Astrocyte of the cerebellum (primary cell): Measurements from ENCODE around the gene KHSRP.
A peak's percentile ranks its signal among the peaks of the same experiment; 100 is the strongest.
"Not testable (repeated sequence)": the region's sequence is repeated elsewhere in the genome, so short reads cannot be mapped to it uniquely, and the experiment has no call there.

Experiments
- DNase-seq: peaks from one replicate; pipeline ENCODE4 v3.0.0-alpha.2; 2011; ENCODE audit warnings: low read depth
- H3K4me3 ChIP-seq: 2 replicates; pipeline ENCODE4 v1.5.1; 2011; ENCODE audit warnings: mild to moderate bottlenecking, low read depth, low read length, moderate library complexity
- in situ Hi-C: cut with HindIII; loops from 2 replicates; pipeline ENCODE4 v1.10.0; 2017; ENCODE audit warnings: low sequenced_read_pairs
- TF ChIP-seq, protein P1 (sequence below): IDR thresholded peaks from 2 replicates; pipeline ENCODE4 v1.5.1; 2012; ENCODE audit warnings: low read length, low read depth, moderate library complexity, mild to moderate bottlenecking; ENCODE audit errors: missing control alignments

KHSRP gene

DNA sequence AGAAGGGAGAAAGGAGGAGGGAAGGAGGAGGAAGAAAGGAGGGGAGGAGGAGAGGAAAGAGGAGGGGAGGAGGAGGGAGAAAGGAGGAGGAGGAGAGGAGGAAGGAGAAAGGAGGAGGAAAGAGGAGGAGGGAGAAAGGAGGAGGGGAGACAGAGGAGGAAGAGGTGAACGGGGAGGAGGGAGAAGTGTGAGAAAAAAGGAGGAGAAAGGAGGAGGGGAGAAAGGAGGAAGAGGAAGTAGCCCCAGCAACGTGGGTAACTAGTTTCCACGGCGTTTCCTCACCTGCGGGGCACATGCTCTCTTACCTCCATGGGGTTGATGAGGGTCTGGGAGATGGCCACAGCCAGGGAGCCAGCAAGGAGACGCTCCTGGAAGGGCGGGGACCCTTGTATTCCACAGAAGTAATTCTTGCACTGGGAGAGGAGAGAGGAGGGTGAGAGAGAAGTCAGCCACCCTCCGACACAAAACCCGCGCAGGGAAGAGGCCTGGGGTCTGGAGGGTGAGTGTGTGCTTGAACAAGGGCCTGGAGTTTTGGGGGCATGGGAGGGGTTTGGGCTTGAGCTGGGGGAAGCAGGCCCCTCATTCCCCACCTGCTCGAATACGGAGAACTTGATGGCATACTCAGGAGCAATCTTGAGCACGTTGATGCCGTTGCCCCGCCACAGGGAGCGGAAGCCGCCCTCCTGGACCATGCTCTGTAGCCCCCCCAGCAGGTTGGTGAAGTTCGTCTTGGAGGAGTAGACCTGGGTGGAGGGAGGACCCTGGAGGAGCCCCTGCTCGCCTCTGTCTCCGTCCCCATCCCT lies 5.0 kb upstream of the KHSRP start:
- TF ChIP-seq, protein P1, sequence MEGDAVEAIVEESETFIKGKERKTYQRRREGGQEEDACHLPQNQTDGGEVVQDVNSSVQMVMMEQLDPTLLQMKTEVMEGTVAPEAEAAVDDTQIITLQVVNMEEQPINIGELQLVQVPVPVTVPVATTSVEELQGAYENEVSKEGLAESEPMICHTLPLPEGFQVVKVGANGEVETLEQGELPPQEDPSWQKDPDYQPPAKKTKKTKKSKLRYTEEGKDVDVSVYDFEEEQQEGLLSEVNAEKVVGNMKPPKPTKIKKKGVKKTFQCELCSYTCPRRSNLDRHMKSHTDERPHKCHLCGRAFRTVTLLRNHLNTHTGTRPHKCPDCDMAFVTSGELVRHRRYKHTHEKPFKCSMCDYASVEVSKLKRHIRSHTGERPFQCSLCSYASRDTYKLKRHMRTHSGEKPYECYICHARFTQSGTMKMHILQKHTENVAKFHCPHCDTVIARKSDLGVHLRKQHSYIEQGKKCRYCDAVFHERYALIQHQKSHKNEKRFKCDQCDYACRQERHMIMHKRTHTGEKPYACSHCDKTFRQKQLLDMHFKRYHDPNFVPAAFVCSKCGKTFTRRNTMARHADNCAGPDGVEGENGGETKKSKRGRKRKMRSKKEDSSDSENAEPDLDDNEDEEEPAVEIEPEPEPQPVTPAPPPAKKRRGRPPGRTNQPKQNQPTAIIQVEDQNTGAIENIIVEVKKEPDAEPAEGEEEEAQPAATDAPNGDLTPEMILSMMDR: no peak
- in situ Hi-C loops: no loop called here
- no peak overlapping the region for H3K4me3 ChIP-seq
- no peak for DNase-seq

DNA sequence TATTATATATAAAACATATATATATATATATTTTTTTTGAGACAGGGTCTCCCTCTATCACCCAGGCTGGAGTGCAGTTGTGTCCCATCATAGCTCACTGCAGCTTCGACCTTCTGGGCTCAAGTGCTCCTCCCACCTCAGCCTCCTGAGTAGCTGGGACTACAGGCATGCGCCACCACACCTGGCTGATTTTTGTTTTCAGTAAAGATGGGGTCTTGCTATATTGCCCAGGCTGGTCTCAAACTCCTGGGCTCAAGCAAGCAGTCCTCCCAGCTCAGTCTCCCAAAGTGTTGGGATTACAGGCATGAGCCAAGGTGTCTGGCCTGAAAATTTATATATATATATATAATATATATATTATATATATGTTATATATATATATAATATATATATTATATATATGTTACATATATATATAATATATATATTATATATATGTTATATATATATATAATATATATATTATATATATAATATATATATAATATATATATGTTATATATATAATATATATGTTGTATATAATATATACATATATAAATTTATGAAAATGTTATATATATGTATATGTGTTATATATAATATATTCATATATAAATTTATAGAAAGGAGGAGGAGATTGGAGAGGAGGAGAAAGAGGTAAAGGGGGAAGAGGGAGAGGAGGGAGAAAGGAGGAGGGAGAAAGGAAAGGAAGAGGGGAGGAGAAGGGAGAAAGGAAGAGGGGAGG lies 4.2 kb upstream of the KHSRP start:
- DNase-seq, H3K4me3 ChIP-seq, in situ Hi-C loops: not testable (repeated sequence)

DNA sequence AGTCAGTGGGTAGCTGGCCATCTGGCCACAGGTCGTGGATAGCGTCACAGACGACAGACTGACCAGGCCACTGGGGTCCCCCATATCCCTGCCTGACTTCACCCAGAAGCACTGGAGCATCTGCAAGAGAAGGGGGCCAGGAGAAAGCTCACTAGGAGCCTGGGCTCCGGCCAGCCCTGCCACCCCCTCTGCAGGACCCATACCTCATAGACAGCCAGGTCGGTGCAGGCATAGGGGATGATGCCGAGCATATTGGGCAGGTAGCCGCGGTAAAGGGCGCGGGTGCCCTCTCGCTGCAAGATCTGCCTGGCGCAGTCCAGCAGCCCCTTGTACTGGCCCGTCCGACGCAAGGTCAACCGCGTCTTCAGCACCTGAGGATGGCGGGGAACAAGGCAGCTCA lies 2.5 kb upstream of the KHSRP start:
- TF ChIP-seq, protein P1: no peak
- in situ Hi-C loops: no loop called here
- no peak for DNase-seq
- no peak overlapping the region for H3K4me3 ChIP-seq

DNA sequence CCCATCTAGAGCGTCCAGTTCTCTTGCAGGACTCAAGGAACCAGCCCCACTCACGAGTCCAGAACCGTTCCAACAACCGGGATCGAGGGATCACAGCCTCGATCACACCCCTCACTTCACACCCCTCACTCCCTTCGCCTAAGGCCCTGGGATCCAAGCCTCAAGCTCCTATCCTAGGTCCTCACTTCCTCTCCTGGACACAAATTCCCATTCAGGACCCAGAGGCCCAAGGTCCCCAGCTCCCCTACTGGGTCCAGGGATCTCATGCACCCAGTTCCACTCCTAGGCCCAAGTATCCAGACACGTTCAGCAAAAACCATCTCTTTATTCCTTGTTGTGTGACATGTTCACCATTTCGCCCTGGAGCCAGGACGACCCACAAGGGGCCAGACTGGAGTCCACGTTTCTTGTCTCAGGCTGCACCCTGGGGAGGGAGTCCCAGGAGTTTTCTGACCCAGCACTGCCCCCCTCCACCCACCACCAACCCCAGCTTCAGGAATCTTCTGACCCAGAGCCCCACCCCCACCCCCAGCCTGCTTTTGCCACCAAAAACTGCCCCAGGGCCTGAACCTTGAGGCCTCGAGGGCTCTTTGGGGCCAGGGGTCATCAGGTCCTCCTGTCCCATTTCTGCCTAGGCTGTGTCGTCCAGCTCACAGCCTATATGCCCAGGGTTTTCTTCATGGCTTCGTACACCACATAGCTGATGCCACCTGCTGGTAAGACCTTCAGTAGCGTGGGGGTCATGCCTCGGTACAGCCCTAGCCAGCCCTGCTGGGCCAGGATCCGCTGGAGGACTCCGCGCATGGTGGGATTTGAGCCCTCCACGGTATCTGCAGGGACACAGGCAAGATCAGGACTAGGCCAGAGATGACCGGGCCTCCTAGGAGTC lies 1.4 kb upstream of the KHSRP start:
- in situ Hi-C loops: no loop called here
- no peak for DNase-seq
- TF ChIP-seq, protein P1: no peak
- no peak overlapping the region for H3K4me3 ChIP-seq

DNA sequence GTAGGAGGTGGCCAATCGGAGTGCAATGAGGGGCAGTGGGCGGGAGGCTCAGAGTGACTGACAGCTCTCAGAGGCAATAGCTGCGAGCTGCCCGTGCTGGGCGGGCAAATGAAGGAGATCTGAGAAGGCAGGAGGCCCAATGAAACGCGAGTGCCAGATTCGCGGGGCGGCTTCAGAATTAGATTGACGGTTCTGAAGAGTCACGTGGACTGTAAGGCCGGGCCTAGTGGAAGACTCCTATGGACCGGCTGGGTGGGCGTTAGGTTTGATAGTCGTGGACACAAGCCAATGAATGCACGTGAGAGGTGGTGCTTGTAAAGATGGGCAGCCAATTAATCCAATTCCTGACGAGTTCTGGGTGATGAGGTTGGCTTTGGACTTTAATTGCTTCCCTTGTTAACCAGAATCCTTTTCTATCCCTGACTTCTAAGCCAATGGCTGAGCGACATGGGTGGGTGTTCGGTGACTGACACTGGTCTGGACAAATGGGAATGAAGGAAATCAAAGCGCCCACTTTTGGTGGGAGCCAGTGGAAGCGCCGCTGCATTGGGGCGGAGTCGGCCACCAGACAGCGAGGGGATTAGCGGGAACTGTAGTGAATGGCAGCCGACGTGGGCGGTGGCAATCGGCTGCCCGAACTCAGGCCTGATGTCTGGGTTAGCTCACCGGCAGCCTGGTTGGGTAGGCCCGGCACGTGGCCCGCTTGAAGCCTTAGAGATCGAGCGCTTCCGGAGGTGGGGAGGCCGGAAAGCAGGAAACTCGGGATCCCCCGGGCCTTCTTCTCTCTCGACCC lies 524 bp upstream of the KHSRP start:
- peak; percentile 100 for DNase-seq
- no peak overlapping the region for H3K4me3 ChIP-seq
- in situ Hi-C loops: no loop called here

DNA sequence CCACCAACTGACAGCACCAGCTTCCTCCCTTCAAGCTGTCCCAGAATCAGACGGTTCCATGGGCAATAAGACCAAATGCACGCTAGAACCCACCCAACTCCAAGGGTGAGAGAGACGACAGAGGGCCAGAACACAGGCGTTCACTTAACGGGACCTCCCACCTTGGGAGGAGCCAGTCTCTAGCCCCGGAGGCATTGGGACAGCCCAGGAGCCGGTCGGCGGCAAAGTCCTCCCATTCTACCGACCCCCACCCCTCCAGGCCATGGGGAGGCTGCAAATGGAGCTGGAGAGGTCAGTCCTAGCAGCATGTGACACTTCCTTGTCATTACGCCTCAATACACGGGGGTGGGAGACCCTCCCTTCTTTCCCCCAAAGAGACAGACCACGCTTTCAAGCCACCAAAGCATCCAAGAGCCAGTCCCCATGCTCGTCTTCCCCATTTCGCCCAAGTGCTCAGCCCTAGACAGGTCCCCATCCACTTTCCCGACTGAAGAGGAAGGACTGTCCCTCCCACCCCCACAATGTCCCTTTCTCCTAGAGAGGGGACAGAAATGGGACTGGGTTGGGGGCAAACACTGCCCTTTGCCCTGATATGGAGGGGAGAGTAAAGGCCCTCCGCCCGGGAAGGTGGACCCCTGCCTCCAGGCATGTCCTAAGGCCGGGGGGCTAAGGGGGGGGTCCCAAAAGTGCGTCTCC lies 964 bp downstream of the KHSRP start:
- H3K4me3 ChIP-seq: peak overlapping the region; percentile 78
- in situ Hi-C loops: no loop called here
- TF ChIP-seq, protein P1: no peak
- no peak for DNase-seq

More for the DNA sequence above, 524 bp upstream of the KHSRP start:
- TF ChIP-seq, protein P1: no peak
